ENCODE data around the gene ATP1B1. TPM values are rescaled to one million over a fixed set of nuclear protein-coding genes. Genes with fewer than 3 reads are reported as not detected.

ATP1B1 gene
- total RNA-seq, 1 donor from 2014 or later: 27.5 TPM

GRCh38 chr1:169155675-169156074, 49.2 kb downstream of the ATP1B1 start:
- H3K27ac ChIP-seq: no peak overlapping the region
- H3K4me1 ChIP-seq: no peaks in the 10 kb centered on the region
- no peaks in the 10 kb centered on the region for H3K36me3 ChIP-seq
- no peaks in the 10 kb centered on the region for H3K9me3 ChIP-seq
- H3K4me3 ChIP-seq: no peak overlapping the region
- no peak for DNase-seq (ENCODE audit: extremely low spot score in 2 of 2)
- TF ChIP-seq POLR2AphosphoS5 (IDR thresholded peaks at IDR 0.05; ENCODE audit: insufficient read depth in 1 of 2, low read depth in 1 of 2): no peak
- no peak for TF ChIP-seq CTCF (IDR thresholded peaks at IDR 0.05)
- no peak for TF ChIP-seq POLR2A (IDR thresholded peaks at IDR 0.05)
- intact Hi-C loops (cut with DNase I): no loop called here
- no peaks in the 10 kb centered on the region for H3K27me3 ChIP-seq

GRCh38 chr1:169156580-169156979, 50.1 kb downstream of the ATP1B1 start:
- DNase-seq (ENCODE audit: extremely low spot score in 2 of 2): no peak
- H3K27me3 ChIP-seq: no peaks in the 10 kb centered on the region
- no peaks in the 10 kb centered on the region for H3K4me1 ChIP-seq
- H3K4me3 ChIP-seq: no peak overlapping the region
- H3K27ac ChIP-seq: no peak overlapping the region
- H3K9me3 ChIP-seq: no peaks in the 10 kb centered on the region
- TF ChIP-seq CTCF (IDR thresholded peaks at IDR 0.05) (no peak), POLR2A (IDR thresholded peaks at IDR 0.05) (no peak), POLR2AphosphoS5 (IDR thresholded peaks at IDR 0.05; ENCODE audit: insufficient read depth in 1 of 2, low read depth in 1 of 2) (no peak)
- H3K36me3 ChIP-seq: no peaks in the 10 kb centered on the region
- intact Hi-C loops (cut with DNase I): no loop called here

GRCh38 chr1:169160845-169161495, 54.5 kb downstream of the ATP1B1 start:
- TF ChIP-seq CTCF (IDR thresholded peaks at IDR 0.05) (no peak), POLR2AphosphoS5 (IDR thresholded peaks at IDR 0.05; ENCODE audit: insufficient read depth in 1 of 2, low read depth in 1 of 2) (peak in 1 of 2 donors; percentile 15)
- Histone ChIP-seq H3K4me3 (no peak overlapping the region), H3K27me3 (no peaks in the 10 kb centered on the region), H3K9me3 (no peaks in the 10 kb centered on the region), H3K27ac (no peak overlapping the region), H3K36me3 (no peaks in the 10 kb centered on the region), H3K4me1 (no peaks in the 10 kb centered on the region)
- DNase-seq (ENCODE audit: extremely low spot score in 2 of 2): no peak
- intact Hi-C loops (cut with DNase I): no loop called here

- no peaks in the 10 kb centered on the region for H3K9me3 ChIP-seq
- DNase-seq (ENCODE audit: extremely low spot score in 2 of 2): no peak
- H3K27me3 ChIP-seq: no peaks in the 10 kb centered on the region
- intact Hi-C loops (cut with DNase I): no loop called here
- H3K4me3 ChIP-seq: no peak overlapping the region
- H3K4me1 ChIP-seq: no peaks in the 10 kb centered on the region
- H3K36me3 ChIP-seq: no peaks in the 10 kb centered on the region
- no peak for TF ChIP-seq POLR2AphosphoS5 (IDR thresholded peaks at IDR 0.05; ENCODE audit: insufficient read depth in 1 of 2, low read depth in 1 of 2)
- no peak for TF ChIP-seq CTCF (IDR thresholded peaks at IDR 0.05)
- no peak for TF ChIP-seq POLR2A (IDR thresholded peaks at IDR 0.05)
- no peak overlapping the region for H3K27ac ChIP-seq
These were observed 55.2 kb downstream of the ATP1B1 start for GRCh38 chr1:169161496-169162194.

- TF ChIP-seq CTCF (IDR thresholded peaks at IDR 0.05): no peak
- TF ChIP-seq POLR2A (IDR thresholded peaks at IDR 0.05): no peak
- TF ChIP-seq POLR2AphosphoS5 (IDR thresholded peaks at IDR 0.05; ENCODE audit: insufficient read depth in 1 of 2, low read depth in 1 of 2): no peak
- intact Hi-C loops (cut with DNase I): no loop called here
- no peak overlapping the region for H3K27ac ChIP-seq
These were observed 56.6 kb downstream of the ATP1B1 start for GRCh38 chr1:169163059-169163458.

More at GRCh38 chr1:169163059-169163458, 56.6 kb downstream of the ATP1B1 start:
- DNase-seq (ENCODE audit: extremely low spot score in 2 of 2): no peak
- Histone ChIP-seq H3K27me3 (no peaks in the 10 kb centered on the region), H3K36me3 (no peaks in the 10 kb centered on the region), H3K9me3 (no peaks in the 10 kb centered on the region), H3K4me1 (no peaks in the 10 kb centered on the region), H3K4me3 (no peak overlapping the region)
